Measurements from ENCODE around the gene PPP1R3E. TPM values are rescaled to one million over a fixed set of nuclear protein-coding genes. Genes with fewer than 3 reads are reported as not detected.
"Not testable (repeated sequence)": the region's sequence is repeated elsewhere in the genome, so short reads cannot be mapped to it uniquely, and the experiment has no call there.

PPP1R3E gene
- total RNA-seq, 1 donor from 2014 or later = 9.0 TPM

DNA sequence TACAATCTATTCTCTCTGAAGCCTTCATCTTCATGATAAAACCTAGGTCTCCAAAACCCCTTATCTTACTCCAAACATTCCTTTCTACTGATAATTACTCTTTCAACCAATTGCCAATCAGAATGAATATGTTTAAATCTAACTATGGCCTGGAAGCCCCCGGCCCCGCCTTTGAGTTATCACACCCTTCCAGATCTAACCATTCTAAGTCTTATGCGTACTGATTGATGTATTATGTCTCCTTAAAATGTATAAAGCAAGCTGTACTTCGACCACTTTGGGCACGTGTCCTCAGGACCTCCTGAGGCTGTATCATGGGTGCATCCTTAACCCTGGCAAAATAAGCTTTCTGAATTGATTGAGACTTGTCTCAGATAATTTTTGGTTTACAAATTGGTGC, 33.0 kb upstream of the PPP1R3E start:
- intact Hi-C loops (cut with micrococcal nuclease) = no loop called here
- no peaks in the 10 kb centered on the region for H3K4me1 ChIP-seq
- H3K9me3 ChIP-seq (replicated peaks) = peaks cover 7% of the 10 kb centered on the region
- no peaks in the 10 kb centered on the region for H3K27me3 ChIP-seq (ENCODE audit: low read depth)
- DNase-seq = no peak
- TF ChIP-seq, protein P1, sequence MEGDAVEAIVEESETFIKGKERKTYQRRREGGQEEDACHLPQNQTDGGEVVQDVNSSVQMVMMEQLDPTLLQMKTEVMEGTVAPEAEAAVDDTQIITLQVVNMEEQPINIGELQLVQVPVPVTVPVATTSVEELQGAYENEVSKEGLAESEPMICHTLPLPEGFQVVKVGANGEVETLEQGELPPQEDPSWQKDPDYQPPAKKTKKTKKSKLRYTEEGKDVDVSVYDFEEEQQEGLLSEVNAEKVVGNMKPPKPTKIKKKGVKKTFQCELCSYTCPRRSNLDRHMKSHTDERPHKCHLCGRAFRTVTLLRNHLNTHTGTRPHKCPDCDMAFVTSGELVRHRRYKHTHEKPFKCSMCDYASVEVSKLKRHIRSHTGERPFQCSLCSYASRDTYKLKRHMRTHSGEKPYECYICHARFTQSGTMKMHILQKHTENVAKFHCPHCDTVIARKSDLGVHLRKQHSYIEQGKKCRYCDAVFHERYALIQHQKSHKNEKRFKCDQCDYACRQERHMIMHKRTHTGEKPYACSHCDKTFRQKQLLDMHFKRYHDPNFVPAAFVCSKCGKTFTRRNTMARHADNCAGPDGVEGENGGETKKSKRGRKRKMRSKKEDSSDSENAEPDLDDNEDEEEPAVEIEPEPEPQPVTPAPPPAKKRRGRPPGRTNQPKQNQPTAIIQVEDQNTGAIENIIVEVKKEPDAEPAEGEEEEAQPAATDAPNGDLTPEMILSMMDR (IDR thresholded peaks at IDR 0.05; ENCODE audit: borderline replicate concordance) = no peak
- no peak overlapping the region for H3K27ac ChIP-seq (replicated peaks)
- H3K36me3 ChIP-seq = no peaks in the 10 kb centered on the region
- H3K4me3 ChIP-seq = no peak overlapping the region

DNA sequence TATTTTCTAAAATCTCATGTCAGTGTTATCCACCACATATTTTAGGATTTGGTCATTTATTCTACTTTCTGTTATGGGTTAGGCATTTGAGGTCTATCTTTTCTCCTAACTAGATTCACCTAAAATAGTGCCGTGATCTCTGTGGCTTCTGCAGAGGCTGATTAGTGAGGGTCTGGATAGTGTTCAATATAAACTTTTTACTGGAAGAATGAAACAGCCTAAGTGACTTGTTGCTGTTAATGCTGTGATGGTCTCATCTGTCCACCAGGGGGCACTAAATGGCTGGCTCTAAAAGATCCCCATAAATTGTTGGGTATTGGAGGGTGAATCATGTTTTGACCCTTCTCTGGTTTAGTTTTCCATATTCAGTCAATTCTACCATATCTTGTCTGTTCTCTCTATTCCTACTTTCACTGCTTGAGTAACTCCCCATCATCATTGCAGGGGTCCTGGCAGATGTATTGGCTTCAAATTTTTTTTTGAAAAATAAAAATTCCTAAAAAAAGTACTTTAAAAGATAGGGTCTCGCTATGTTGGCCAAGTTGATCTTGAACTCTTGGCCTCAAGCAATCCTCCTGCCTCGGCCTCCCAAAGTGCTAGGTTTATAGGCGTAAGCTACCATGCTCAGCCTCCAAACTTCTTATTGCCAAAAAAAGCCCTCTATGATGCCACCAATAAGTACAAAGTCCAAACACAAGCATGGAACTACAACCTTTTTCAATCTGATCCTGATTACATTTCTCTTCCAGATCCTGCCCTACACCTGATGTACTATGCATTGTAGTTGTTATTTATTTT, 25.5 kb upstream of the PPP1R3E start:
- DNase-seq = peak; percentile 47
- Histone ChIP-seq H3K4me3 (no peak overlapping the region), H3K27me3 (ENCODE audit: low read depth) (no peaks in the 10 kb centered on the region), H3K9me3 (replicated peaks) (no peaks in the 10 kb centered on the region), H3K27ac (replicated peaks) (no peak overlapping the region), H3K36me3 (peaks cover 24% of the 10 kb centered on the region), H3K4me1 (peaks cover 12% of the 10 kb centered on the region)
- TF ChIP-seq, protein P1 (IDR thresholded peaks at IDR 0.05; ENCODE audit: borderline replicate concordance) = peak; percentile 92
- intact Hi-C loops (cut with micrococcal nuclease) = loop anchor here (5.0 kb wide), 1 partner anchor 49 kb away; the partner anchor contains the start of gene CMTM5

DNA sequence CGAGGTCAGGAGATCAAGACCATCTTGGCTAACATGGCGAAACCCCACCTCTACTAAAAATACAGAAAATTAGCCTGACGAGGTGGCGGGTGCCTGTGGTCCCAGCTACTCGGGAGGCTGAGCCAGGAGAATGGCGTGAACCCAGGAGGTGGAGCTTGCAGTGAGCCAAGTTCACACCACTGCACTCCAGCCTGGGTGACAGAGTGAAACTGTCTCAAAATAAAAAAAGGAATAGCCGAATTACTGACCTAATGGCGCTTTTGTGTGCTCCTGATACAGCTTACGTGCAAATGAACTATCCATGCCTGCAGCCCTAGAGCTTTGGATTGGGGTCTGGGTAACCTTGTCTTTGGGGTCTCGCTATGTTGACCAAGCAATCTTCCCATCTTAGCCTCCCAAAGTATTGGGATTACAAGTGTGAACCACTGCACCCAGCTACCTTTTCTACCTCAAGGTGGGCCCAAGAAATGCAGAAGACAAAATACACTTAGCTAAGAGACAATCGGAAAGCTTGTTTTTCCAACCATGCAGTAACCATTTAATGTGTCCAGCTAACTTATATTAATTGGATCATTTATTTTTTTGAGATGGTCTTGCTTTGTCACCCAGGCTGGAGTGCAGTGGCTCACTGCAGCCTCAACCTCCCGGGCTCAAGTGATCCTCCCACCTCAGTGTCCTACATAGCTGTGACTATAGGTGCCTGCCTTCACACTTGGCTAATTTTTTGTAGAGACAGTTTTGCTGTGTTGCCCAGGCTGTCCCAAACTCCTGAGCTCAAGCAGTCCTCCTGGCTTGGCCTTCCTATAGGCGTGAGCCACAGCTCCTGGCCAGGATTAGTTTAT, 24.1 kb upstream of the PPP1R3E start:
- peaks cover 26% of the 10 kb centered on the region for H3K4me1 ChIP-seq
- intact Hi-C loops (cut with micrococcal nuclease) = loop anchor here (5.0 kb wide), 1 partner anchor 51 kb away; the partner anchor contains the start of gene CMTM5
- H3K27ac ChIP-seq (replicated peaks) = no peak overlapping the region
- DNase-seq = no peak
- TF ChIP-seq, protein P1 (IDR thresholded peaks at IDR 0.05; ENCODE audit: borderline replicate concordance) = no peak
- H3K4me3 ChIP-seq = no peak overlapping the region
- no peaks in the 10 kb centered on the region for H3K27me3 ChIP-seq (ENCODE audit: low read depth)
- peaks cover 28% of the 10 kb centered on the region for H3K36me3 ChIP-seq
- no peaks in the 10 kb centered on the region for H3K9me3 ChIP-seq (replicated peaks)

DNA sequence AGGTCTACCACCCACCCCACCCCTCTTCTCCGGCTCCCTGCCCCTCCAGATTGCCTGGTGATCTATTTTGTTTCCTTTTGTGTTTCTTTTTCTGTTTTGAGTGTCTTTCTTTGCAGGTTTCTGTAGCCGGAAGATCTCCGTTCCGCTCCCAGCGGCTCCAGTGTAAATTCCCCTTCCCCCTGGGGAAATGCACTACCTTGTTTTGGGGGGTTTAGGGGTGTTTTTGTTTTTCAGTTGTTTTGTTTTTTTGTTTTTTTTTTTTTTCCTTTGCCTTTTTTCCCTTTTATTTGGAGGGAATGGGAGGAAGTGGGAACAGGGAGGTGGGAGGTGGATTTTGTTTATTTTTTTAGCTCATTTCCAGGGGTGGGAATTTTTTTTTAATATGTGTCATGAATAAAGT, 23.1 kb upstream of the PPP1R3E start:
- peaks cover 28% of the 10 kb centered on the region for H3K36me3 ChIP-seq
- H3K4me3 ChIP-seq; H3K27me3 ChIP-seq (ENCODE audit: low read depth); H3K9me3 ChIP-seq (replicated peaks); DNase-seq; H3K27ac ChIP-seq (replicated peaks): not testable (repeated sequence)
- peaks cover 29% of the 10 kb centered on the region for H3K4me1 ChIP-seq
- intact Hi-C loops (cut with micrococcal nuclease) = loop anchor here (5.0 kb wide), 1 partner anchor 52 kb away; the partner anchor contains the start of gene CMTM5

DNA sequence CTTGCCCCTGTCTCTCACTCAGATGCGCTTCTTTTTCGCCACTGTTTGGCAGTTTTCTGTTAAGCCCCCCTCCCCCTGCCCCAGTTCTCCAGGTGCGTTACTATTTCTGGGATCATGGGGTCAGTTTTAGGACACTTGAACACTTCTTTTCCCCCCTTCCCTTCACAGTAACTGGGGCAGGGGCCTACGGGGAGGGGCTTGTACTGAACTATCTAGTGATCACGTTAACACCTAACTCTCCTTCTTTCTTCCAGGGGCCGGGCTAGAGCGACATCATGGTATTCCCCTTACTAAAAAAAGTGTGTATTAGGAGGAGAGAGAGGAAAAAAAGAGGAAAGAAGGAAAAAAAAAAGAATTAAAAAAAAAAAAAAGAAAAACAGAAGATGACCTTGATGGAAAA, 22.3 kb upstream of the PPP1R3E start:
- TF ChIP-seq, protein P1 (IDR thresholded peaks at IDR 0.05; ENCODE audit: borderline replicate concordance) = no peak
- Histone ChIP-seq H3K27me3 (ENCODE audit: low read depth) (no peaks in the 10 kb centered on the region), H3K36me3 (peaks cover 28% of the 10 kb centered on the region), H3K4me1 (peaks cover 36% of the 10 kb centered on the region), H3K9me3 (replicated peaks) (no peaks in the 10 kb centered on the region), H3K4me3 (no peak overlapping the region), H3K27ac (replicated peaks) (no peak overlapping the region)
- intact Hi-C loops (cut with micrococcal nuclease) = loop anchor here (5.0 kb wide), 1 partner anchor 52 kb away; the partner anchor contains the start of gene CMTM5
- no peak for DNase-seq
